Measurements from ENCODE around the gene PRR30. TPM values are rescaled to one million over a fixed set of nuclear protein-coding genes. Genes with fewer than 3 reads are reported as not detected.
A peak's percentile ranks its signal among the peaks of the same experiment; 100 is the strongest.
"Not testable (repeated sequence)": the region's sequence is repeated elsewhere in the genome, so short reads cannot be mapped to it uniquely, and the experiment has no call there.

PRR30 gene
- total RNA-seq, 1 donor from 2014 or later = not detected

DNA sequence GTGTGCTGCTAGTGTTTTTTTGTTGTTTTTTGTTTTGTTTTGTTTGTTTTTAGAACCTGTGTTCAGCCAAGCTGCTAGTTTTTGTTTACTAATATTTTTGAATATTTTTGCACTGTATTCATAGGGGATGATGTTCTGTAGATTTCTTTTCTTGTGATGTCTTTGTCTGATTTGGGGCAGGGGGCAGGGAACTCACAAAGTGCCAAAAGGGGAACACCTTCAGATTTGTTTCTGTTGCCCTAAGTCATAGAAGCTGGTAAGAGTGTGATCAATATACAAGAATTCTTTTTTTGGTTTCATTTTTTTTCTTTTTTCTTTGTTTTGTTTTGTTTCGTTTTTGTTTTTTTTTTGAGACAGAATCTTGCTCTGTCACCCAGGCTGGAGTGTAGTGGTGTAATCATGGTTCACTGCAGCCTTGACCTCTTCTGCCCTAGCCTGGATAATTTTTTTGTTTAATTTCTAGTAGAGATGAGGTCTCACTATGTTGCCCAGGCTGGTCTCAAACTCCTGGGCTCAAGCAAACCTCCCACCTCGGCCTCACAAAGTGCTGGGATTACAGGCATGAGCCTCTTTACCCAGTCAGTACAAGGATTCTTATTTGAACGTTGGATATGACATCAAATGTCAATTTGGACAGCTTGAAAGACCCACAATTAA is 40.3 kb upstream of the PRR30 start:
- Histone ChIP-seq H3K36me3 (ENCODE audit: control insufficient read depth, insufficient read depth, low read length) (no peaks in the 10 kb centered on the region), H3K4me3 (ENCODE audit: low read depth, low read length) (no peak overlapping the region), H3K27me3 (ENCODE audit: control insufficient read depth, insufficient read depth, low read length) (peaks cover 2% of the 10 kb centered on the region)
- no peak for DNase-seq (ENCODE audit: low read depth)
- no peak for FAIRE-seq
- TF ChIP-seq, protein P1, sequence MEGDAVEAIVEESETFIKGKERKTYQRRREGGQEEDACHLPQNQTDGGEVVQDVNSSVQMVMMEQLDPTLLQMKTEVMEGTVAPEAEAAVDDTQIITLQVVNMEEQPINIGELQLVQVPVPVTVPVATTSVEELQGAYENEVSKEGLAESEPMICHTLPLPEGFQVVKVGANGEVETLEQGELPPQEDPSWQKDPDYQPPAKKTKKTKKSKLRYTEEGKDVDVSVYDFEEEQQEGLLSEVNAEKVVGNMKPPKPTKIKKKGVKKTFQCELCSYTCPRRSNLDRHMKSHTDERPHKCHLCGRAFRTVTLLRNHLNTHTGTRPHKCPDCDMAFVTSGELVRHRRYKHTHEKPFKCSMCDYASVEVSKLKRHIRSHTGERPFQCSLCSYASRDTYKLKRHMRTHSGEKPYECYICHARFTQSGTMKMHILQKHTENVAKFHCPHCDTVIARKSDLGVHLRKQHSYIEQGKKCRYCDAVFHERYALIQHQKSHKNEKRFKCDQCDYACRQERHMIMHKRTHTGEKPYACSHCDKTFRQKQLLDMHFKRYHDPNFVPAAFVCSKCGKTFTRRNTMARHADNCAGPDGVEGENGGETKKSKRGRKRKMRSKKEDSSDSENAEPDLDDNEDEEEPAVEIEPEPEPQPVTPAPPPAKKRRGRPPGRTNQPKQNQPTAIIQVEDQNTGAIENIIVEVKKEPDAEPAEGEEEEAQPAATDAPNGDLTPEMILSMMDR (IDR thresholded peaks at IDR 0.05; ENCODE audit: insufficient read depth, low read length, severe bottlenecking) = no peak

DNA sequence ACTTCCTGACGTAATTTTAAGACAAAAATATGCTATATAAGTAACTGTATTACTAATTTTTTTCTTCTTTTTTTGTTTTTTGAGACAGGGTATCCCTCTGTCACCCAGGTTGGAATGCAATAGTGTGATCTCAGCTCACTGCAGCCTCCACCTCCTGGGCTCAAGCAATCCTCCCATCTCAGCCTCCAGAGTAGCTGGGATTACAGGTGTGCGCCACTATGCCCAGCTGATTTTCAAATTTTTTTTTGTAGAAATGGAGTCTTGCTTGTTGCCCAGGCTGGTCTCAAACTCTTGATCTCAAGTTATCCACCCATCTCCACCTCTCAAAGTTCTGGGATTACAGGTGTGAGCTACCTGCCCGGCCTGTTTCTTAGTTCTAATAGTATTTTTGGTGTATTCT is 39.3 kb upstream of the PRR30 start:
- TF ChIP-seq, protein P1 (IDR thresholded peaks at IDR 0.05; ENCODE audit: insufficient read depth, low read length, severe bottlenecking) = no peak
- H3K27me3 ChIP-seq (ENCODE audit: control insufficient read depth, insufficient read depth, low read length) = peaks cover 5% of the 10 kb centered on the region
- DNase-seq (ENCODE audit: low read depth) = no peak
- H3K4me3 ChIP-seq (ENCODE audit: low read depth, low read length) = no peak overlapping the region
- FAIRE-seq = no peak
- H3K36me3 ChIP-seq (ENCODE audit: control insufficient read depth, insufficient read depth, low read length) = no peaks in the 10 kb centered on the region

DNA sequence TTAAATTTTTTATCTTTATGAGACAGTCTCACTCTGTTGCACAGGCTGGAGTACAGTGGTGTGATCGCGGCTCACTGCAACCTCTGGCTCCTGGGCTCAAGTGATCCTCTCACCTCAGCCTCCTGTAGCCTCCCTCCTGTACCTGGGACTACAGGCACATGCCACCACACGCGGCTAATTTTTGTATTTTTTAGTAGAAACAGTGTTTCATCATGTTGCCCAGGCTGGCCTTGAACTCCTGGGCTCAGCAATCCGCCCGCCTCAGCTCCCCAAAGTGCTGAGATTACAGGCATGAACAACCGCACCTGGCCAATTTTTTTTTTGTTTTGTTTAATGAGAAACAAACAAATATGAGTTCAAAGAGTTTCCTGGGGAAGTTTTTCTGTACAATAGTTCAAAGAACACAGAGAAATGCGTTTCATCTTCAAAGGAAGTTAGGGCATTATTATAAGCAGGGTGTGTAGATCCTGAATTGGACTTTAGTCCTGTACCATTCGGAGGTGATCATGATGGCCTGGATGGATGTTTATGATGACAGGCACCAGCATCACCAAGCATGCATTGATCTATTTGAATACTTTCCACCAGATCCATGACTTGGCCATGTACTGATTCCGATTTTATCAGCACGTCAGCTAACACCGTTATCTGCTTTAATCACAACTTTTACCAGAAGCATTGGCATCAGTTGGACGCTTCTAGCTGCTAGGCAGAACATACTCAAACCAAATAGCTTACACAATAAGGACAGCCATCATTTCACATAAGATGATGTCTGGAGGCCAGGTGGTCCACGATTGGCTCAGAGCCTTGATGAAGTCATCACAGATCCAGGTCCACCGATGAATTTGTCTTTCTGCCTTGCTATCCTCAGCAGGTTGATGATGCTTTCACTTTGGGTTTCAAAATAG is 38.5 kb upstream of the PRR30 start:
- H3K27me3 ChIP-seq (ENCODE audit: control insufficient read depth, insufficient read depth, low read length) = peaks cover 7% of the 10 kb centered on the region
- TF ChIP-seq, protein P1 (IDR thresholded peaks at IDR 0.05; ENCODE audit: insufficient read depth, low read length, severe bottlenecking) = no peak
- peak; percentile 13 for FAIRE-seq
- H3K4me3 ChIP-seq (ENCODE audit: low read depth, low read length) = no peak overlapping the region
- no peak for DNase-seq (ENCODE audit: low read depth)
- H3K36me3 ChIP-seq (ENCODE audit: control insufficient read depth, insufficient read depth, low read length) = no peaks in the 10 kb centered on the region

DNA sequence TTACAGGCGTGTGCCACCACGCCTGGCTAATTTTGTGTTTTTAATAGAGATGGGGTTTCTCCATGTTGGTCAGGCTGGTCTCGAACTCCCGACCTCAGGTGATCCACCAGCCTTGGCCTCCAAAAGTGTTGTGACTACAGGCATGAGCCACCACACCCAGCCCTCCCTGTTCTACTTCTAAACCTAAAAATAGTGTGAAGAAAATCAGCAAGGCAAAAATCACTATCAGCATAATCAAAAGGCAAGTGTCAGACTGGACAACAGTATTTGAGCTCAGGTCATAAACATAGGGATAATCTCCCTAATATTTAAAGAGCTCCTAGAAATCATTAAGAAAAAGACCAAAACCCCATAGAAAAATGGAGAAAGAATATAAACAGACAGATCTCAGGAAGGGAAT is 36.6 kb upstream of the PRR30 start:
- not testable (repeated sequence) for H3K36me3 ChIP-seq (ENCODE audit: control insufficient read depth, insufficient read depth, low read length); H3K27me3 ChIP-seq (ENCODE audit: control insufficient read depth, insufficient read depth, low read length); H3K4me3 ChIP-seq (ENCODE audit: low read depth, low read length); FAIRE-seq; DNase-seq (ENCODE audit: low read depth)

DNA sequence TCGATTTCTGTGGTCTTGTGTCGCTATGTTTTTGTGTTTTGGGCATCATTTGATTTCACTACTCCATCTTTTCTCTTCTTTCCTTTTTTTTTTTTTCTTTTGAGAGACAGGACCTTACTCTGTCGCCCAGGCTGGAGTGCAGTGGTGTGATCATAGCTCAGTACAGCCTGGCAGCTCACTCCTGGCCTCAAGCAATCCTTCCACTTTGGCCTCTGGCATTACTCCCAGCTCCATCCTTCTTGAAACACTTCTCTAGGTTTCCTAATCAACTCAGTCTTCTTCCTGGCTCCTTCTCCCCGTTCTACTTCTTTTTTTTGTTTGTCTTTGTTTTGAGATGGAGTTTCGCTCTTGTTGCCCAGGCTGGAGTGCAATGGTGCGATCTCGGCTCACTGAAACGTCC is 36.1 kb upstream of the PRR30 start:
- Histone ChIP-seq H3K36me3 (ENCODE audit: control insufficient read depth, insufficient read depth, low read length) (no peaks in the 10 kb centered on the region), H3K27me3 (ENCODE audit: control insufficient read depth, insufficient read depth, low read length) (peaks cover 7% of the 10 kb centered on the region), H3K4me3 (ENCODE audit: low read depth, low read length) (no peak overlapping the region)
- FAIRE-seq (no peak), DNase-seq (ENCODE audit: low read depth) (no peak)
- TF ChIP-seq, protein P1 (IDR thresholded peaks at IDR 0.05; ENCODE audit: insufficient read depth, low read length, severe bottlenecking) = no peak

DNA sequence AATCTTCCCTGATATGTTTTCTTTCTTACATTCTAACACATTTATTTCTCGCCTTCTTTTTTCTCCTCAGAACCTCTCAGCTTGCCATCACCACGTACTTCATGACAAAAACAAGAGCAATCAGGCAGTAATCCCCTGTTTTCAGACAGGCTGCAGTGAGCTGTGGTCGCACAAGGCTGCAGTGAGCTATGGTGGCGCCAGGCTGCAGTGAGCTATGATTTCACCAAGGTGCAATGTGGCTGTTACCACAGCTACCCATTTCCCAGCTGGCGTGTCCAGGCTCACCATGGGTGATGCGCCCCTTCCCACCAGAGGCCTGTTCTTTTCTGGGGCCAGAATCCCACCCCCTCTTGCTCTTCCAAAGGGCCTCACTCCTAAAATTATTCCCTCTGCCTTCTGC is 35.4 kb upstream of the PRR30 start:
- DNase-seq (ENCODE audit: low read depth) (no peak), FAIRE-seq (no peak)
- Histone ChIP-seq H3K36me3 (ENCODE audit: control insufficient read depth, insufficient read depth, low read length) (no peaks in the 10 kb centered on the region), H3K27me3 (ENCODE audit: control insufficient read depth, insufficient read depth, low read length) (peaks cover 7% of the 10 kb centered on the region), H3K4me3 (ENCODE audit: low read depth, low read length) (no peak overlapping the region)
- TF ChIP-seq, protein P1 (IDR thresholded peaks at IDR 0.05; ENCODE audit: insufficient read depth, low read length, severe bottlenecking) = no peak
